Osteoblast (primary cell): Measurements from ENCODE around the gene INCA1. TPM values are rescaled to one million over a fixed set of nuclear protein-coding genes. Genes with fewer than 3 reads are reported as not detected.

ENCODE experiments used
- DNase-seq: peaks from one replicate; pipeline ENCODE4 v3.0.0; 2011; ENCODE audit warnings: low spot score, mixed read lengths; ENCODE audit not compliant: insufficient read length; ENCODE audit errors: missing footprints
- H2AFZ ChIP-seq: 2 replicates; pipeline ENCODE4 v1.6.0; 2011; ENCODE audit warnings: mild to moderate bottlenecking, low read length
- H3K27ac ChIP-seq: 2 replicates; pipeline ENCODE4 v1.5.1; 2011; ENCODE audit warnings: mild to moderate bottlenecking, low read depth, low read length, moderate library complexity
- H3K27me3 ChIP-seq: 2 replicates; pipeline ENCODE4 v1.6.0; 2012; ENCODE audit warnings: mild to moderate bottlenecking, control low read depth, inconsistent platforms, low read length, moderate library complexity; ENCODE audit not compliant: insufficient read depth
- H3K36me3 ChIP-seq: 2 replicates; pipeline ENCODE4 v1.5.1; 2011; ENCODE audit warnings: mild to moderate bottlenecking, low read length, control low read depth, moderate library complexity; ENCODE audit not compliant: insufficient read depth
- H3K4me1 ChIP-seq: 2 replicates; pipeline ENCODE4 v1.5.1; 2011; ENCODE audit warnings: mild to moderate bottlenecking, low read length, control low read depth, moderate library complexity; ENCODE audit not compliant: insufficient read depth
- H3K4me2 ChIP-seq: 2 replicates; pipeline ENCODE4 v1.6.0; 2011; ENCODE audit warnings: mild to moderate bottlenecking, low read length; ENCODE audit not compliant: insufficient read depth
- H3K4me3 ChIP-seq: fragments of 200-600 bp; sonication (generic); 3 replicates; pipeline ENCODE4 v1.5.1; 2012; ENCODE audit warnings: mild to moderate bottlenecking, low read length, inconsistent platforms; ENCODE audit not compliant: insufficient read depth
- H3K79me2 ChIP-seq: 2 replicates; pipeline ENCODE4 v1.6.0; 2012; ENCODE audit warnings: mild to moderate bottlenecking, low read length, control low read depth, inconsistent platforms; ENCODE audit not compliant: insufficient read depth
- H3K9me3 ChIP-seq: 2 replicates; pipeline ENCODE4 v1.5.1; 2011; ENCODE audit warnings: low read depth, low read length, control low read depth
- H4K20me1 ChIP-seq: 2 replicates; pipeline ENCODE4 v1.6.0; 2012; ENCODE audit warnings: mild to moderate bottlenecking, low read length, control low read depth; ENCODE audit not compliant: insufficient read depth
- CTCF ChIP-seq: IDR thresholded peaks from 2 replicates; pipeline ENCODE4 v1.5.1; 2011; ENCODE audit warnings: mild to moderate bottlenecking, low read depth, low read length, moderate library complexity; ENCODE audit errors: extremely low read depth
- total RNA-seq: library from RNA; depleted of rRNA; stranded (reverse); fragments of >200 nt; gene quantifications from 2 replicates; pipeline ENCODE4 v1.2.3, GENCODE V29; 2012

The INCA1 gene
- total RNA-seq, 1 donor = 0.36 TPM

GRCh38 chr17:4982305-4982704 lies 15.0 kb downstream of the INCA1 start:
- Histone ChIP-seq H2AFZ (no peak overlapping the region), H3K4me1 (peaks cover 5% of the 10 kb centered on the region), H3K36me3 (peaks cover 44% of the 10 kb centered on the region), H3K79me2 (peaks cover 10% of the 10 kb centered on the region), H3K4me2 (no peak overlapping the region), H3K27ac (no peak overlapping the region), H3K9me3 (no peaks in the 10 kb centered on the region), H3K4me3 (no peak overlapping the region), H4K20me1 (peaks cover 5% of the 10 kb centered on the region), H3K27me3 (no peaks in the 10 kb centered on the region)
- DNase-seq = no peak
- TF ChIP-seq CTCF = no peak

- no peaks in the 10 kb centered on the region for H3K9me3 ChIP-seq
- no peak overlapping the region for H3K4me3 ChIP-seq
- peak; percentile 86 for DNase-seq
- H3K36me3 ChIP-seq = peaks cover 57% of the 10 kb centered on the region
- no peaks in the 10 kb centered on the region for H3K79me2 ChIP-seq
- H3K27me3 ChIP-seq = no peaks in the 10 kb centered on the region
- H3K4me2 ChIP-seq = no peak overlapping the region
- no peaks in the 10 kb centered on the region for H3K4me1 ChIP-seq
- no peak overlapping the region for H3K27ac ChIP-seq
- H2AFZ ChIP-seq = no peak overlapping the region
- H4K20me1 ChIP-seq = peaks cover 5% of the 10 kb centered on the region
- peak; percentile 71 for TF ChIP-seq CTCF
These were observed 16.6 kb downstream of the INCA1 start for GRCh38 chr17:4980644-4981216.

- Histone ChIP-seq H3K4me3 (no peak overlapping the region), H3K79me2 (no peaks in the 10 kb centered on the region), H3K4me1 (no peaks in the 10 kb centered on the region), H3K36me3 (peaks cover 65% of the 10 kb centered on the region), H3K27ac (no peak overlapping the region), H2AFZ (no peak overlapping the region), H4K20me1 (peaks cover 5% of the 10 kb centered on the region), H3K9me3 (no peaks in the 10 kb centered on the region), H3K27me3 (no peaks in the 10 kb centered on the region), H3K4me2 (no peak overlapping the region)
- no peak for DNase-seq
- TF ChIP-seq CTCF = no peak
These were observed 18.6 kb downstream of the INCA1 start for GRCh38 chr17:4978726-4979125.

GRCh38 chr17:4974115-4974670 lies 23.1 kb downstream of the INCA1 start:
- Histone ChIP-seq H2AFZ (no peak overlapping the region), H3K9me3 (no peaks in the 10 kb centered on the region), H4K20me1 (no peaks in the 10 kb centered on the region), H3K4me1 (peaks cover 12% of the 10 kb centered on the region), H3K27me3 (no peaks in the 10 kb centered on the region), H3K27ac (no peak overlapping the region), H3K36me3 (peaks cover 73% of the 10 kb centered on the region), H3K79me2 (peaks cover 6% of the 10 kb centered on the region), H3K4me3 (no peak overlapping the region), H3K4me2 (no peak overlapping the region)
- no peak for TF ChIP-seq CTCF
- no peak for DNase-seq
